ENCODE measurements around the gene SAMD9L. TPM values are rescaled to one million over a fixed set of nuclear protein-coding genes. Genes with fewer than 3 reads are reported as not detected.
A peak's percentile ranks its signal among the peaks of the same experiment; 100 is the strongest.

The SAMD9L gene
- polyA plus RNA-seq, 1 of the 3 experiments (the other 2 are of a cell fraction) = 1.8 TPM

- CTCF ChIA-PET = interaction anchor here (1.0 to 1.4 kb wide), 3 partner anchors 16 to 33 kb away, joined by 3 to 4 read pairs (median 3); no protein-coding TSS in a partner anchor
Measured at GRCh38 chr7:93194386-93194785, 46.2 kb upstream of the SAMD9L start.

GRCh38 chr7:93188870-93189634, 40.9 kb upstream of the SAMD9L start:
- WGBS (ENCODE audit: low lambda C conversion rate) = 16% methylated on average over 6 of the region's 6 CpGs
- DNase-seq = no peak
- no peaks in the 10 kb centered on the region for H4K20me1 ChIP-seq (ENCODE audit: insufficient read depth)
- no peak overlapping the region for H3K27ac ChIP-seq (ENCODE audit: low read depth in 2 of 2, low read length in 1 of 2)
- H3K9ac ChIP-seq = no peak overlapping the region
- no peak overlapping the region for H3K4me3 ChIP-seq (ENCODE audit: low read depth in 2 of 2, low read length in 1 of 2)
- no peaks in the 10 kb centered on the region for H3K36me3 ChIP-seq (replicated peaks in 1 of 2; ENCODE audit: control insufficient read depth in 1 of 2, insufficient read depth in 2 of 2, low read length in 1 of 2)
- no peaks in the 10 kb centered on the region for H3F3A ChIP-seq (replicated peaks; ENCODE audit: insufficient read depth)
- H3K4me1 ChIP-seq (ENCODE audit: control insufficient read depth in 1 of 2, insufficient read depth in 2 of 2, low read depth in 1 of 2, low read length in 1 of 2) = no peaks in the 10 kb centered on the region
- no peak overlapping the region; the same call in 1 of the 2 replicates for H2AFZ ChIP-seq (ENCODE audit: low read depth)
- H3K79me2 ChIP-seq (ENCODE audit: insufficient read depth) = no peaks in the 10 kb centered on the region
- H3K4me2 ChIP-seq = no peak overlapping the region
- H3K9me2 ChIP-seq = no peaks in the 10 kb centered on the region
- TF ChIP-seq FOSL2 (IDR thresholded peaks at IDR 0.05; ENCODE audit: borderline replicate concordance, low read depth) = no peak
- peaks cover 31% of the 10 kb centered on the region; the same call in 1 of the 2 replicates for H3K27me3 ChIP-seq (ENCODE audit: insufficient read depth)
- ChIA-PET CTCF (no interaction called here), POLR2A (no interaction called here)
- no peaks in the 10 kb centered on the region for H3K9me3 ChIP-seq

More at GRCh38 chr7:93194386-93194785, 46.2 kb upstream of the SAMD9L start:
- peaks cover 26% of the 10 kb centered on the region; the same call in 1 of the 2 replicates for H3K27me3 ChIP-seq (ENCODE audit: insufficient read depth)
- no peak for DNase-seq
- under 1% methylated on average over 3 of the region's 3 CpGs for WGBS (ENCODE audit: low lambda C conversion rate)
- H3K9me2 ChIP-seq = no peaks in the 10 kb centered on the region
- H2AFZ ChIP-seq (ENCODE audit: low read depth) = peak overlapping the region; percentile 5; the same call in 1 of the 2 replicates
- no peak overlapping the region for H3K4me2 ChIP-seq
- no peaks in the 10 kb centered on the region for H3K79me2 ChIP-seq (ENCODE audit: insufficient read depth)
- POLR2A ChIA-PET = no interaction called here
- no peak overlapping the region for H3K27ac ChIP-seq (ENCODE audit: low read depth in 2 of 2, low read length in 1 of 2)
- no peak overlapping the region for H3K9ac ChIP-seq
- H3K9me3 ChIP-seq = no peaks in the 10 kb centered on the region
- H4K20me1 ChIP-seq (ENCODE audit: insufficient read depth) = no peaks in the 10 kb centered on the region
- H3K4me1 ChIP-seq (ENCODE audit: control insufficient read depth in 1 of 2, insufficient read depth in 2 of 2, low read depth in 1 of 2, low read length in 1 of 2) = no peaks in the 10 kb centered on the region; a peak in 1 of 4 replicates
- no peaks in the 10 kb centered on the region for H3K36me3 ChIP-seq (replicated peaks in 1 of 2; ENCODE audit: control insufficient read depth in 1 of 2, insufficient read depth in 2 of 2, low read length in 1 of 2)
- H3F3A ChIP-seq (replicated peaks; ENCODE audit: insufficient read depth) = no peaks in the 10 kb centered on the region
- TF ChIP-seq GABPA (IDR thresholded peaks at IDR 0.05; ENCODE audit: low read depth) (no peak), FOXJ3 (CRISPR knock-in tag; IDR thresholded peaks at IDR 0.05) (no peak), MAX (IDR thresholded peaks at IDR 0.05; ENCODE audit: low read depth) (no peak), RXRA (IDR thresholded peaks at IDR 0.05; ENCODE audit: borderline replicate concordance, low read depth) (no peak), SMC3 (IDR thresholded peaks at IDR 0.05; ENCODE audit: low read depth, low read length) (no peak), SIN3A (IDR thresholded peaks at IDR 0.05; ENCODE audit: borderline replicate concordance, low read depth, low read length) (no peak), RFX5 (IDR thresholded peaks at IDR 0.05; ENCODE audit: low read length) (no peak), FOSL2 (IDR thresholded peaks at IDR 0.05; ENCODE audit: borderline replicate concordance, low read depth) (no peak), TAF1 (IDR thresholded peaks at IDR 0.05; ENCODE audit: borderline replicate concordance, low read depth, low read length) (no peak), ELF1 (IDR thresholded peaks at IDR 0.05) (no peak), NFIC (IDR thresholded peaks at IDR 0.05; ENCODE audit: borderline replicate concordance) (no peak)
- TF ChIP-seq, protein P1, sequence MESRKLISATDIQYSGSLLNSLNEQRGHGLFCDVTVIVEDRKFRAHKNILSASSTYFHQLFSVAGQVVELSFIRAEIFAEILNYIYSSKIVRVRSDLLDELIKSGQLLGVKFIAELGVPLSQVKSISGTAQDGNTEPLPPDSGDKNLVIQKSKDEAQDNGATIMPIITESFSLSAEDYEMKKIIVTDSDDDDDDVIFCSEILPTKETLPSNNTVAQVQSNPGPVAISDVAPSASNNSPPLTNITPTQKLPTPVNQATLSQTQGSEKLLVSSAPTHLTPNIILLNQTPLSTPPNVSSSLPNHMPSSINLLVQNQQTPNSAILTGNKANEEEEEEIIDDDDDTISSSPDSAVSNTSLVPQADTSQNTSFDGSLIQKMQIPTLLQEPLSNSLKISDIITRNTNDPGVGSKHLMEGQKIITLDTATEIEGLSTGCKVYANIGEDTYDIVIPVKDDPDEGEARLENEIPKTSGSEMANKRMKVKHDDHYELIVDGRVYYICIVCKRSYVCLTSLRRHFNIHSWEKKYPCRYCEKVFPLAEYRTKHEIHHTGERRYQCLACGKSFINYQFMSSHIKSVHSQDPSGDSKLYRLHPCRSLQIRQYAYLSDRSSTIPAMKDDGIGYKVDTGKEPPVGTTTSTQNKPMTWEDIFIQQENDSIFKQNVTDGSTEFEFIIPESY (IDR thresholded peaks at IDR 0.05; ENCODE audit: borderline replicate concordance, low read depth) = no peak
- no peak overlapping the region for H3K4me3 ChIP-seq (ENCODE audit: low read depth in 2 of 2, low read length in 1 of 2)

Data from SK-N-SH (cell line).